ENCODE measurements around the gene SULT4A1.
A peak's percentile ranks its signal among the peaks of the same experiment; 100 is the strongest.

The SULT4A1 gene

GRCh38 chr22:43796567-43796966, 65.7 kb downstream of the SULT4A1 start:
- peak in 1 of 2 experiments; percentile 32 for DNase-seq

DNA sequence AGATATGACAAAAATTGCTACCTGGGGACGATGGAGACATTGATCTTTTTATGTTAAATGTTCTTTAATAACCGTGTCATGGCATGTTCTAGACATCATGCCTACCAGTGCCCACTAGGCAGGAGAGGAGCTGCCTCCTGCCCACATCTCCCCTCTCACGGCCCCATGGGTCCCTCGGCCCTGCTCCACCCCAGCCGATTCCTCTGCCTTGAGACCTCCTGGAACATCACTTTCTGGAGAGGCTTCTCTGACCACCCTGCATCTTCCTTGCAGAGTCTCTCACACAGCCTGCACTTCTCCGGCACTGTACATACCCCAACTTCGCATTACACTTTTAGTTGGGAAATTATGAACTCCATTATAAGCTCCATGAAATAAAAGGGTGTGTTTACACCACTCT, 67.0 kb downstream of the SULT4A1 start:
- no peak for DNase-seq

DNA sequence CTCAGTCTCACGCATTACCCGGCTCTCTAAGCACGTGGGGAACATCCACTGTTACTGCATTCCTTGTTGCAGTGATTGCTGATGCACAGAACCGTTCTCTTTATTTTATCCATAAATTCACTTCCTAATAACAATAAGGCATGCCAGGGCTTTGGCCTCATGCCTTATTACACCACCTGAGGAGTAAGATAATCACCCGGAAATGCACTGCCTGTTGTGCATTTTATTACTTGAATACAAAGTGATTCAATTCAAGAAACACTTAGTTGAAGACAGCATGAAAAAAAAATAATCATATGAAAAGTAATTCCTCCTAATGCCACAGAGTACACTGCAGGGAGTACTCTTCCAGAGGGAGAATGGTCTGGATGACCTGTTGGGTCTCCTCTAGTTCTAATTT, 69.4 kb downstream of the SULT4A1 start:
- no peak for DNase-seq

GRCh38 chr22:43789452-43789851, 72.9 kb downstream of the SULT4A1 start:
- peak in 1 of 2 experiments; percentile 30 for DNase-seq

GRCh38 chr22:43783777-43784176, 78.5 kb downstream of the SULT4A1 start:
- no peak for DNase-seq

DNA sequence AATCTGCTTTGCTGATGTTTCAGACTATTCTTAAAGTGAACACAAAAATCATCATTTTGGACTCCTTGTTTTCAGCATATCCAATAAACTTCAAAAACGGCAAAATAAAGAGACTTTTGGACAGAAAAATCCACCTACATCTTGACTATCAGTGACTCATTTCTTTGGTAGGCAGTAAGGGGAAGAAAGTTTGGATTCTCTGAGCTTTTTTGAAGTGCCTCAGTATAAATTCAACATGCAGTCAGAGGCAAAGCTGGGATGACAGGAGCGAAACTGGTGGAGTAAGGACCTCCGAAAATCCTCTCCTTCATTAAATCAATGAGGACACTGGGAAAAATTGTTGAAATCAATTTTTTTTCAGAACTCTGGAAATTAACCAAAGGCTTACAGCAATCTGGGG, 79.9 kb downstream of the SULT4A1 start:
- no peak for DNase-seq

GRCh38 chr22:43777286-43777685, 85.0 kb downstream of the SULT4A1 start:
- no peak for DNase-seq

- no peak for DNase-seq
Measured at GRCh38 chr22:43776081-43776670, 86.1 kb downstream of the SULT4A1 start.

All from NCI-H446 (cell line).